ENCODE results near the gene ZEB1.
"Not testable (repeated sequence)": the region's sequence is repeated elsewhere in the genome, so short reads cannot be mapped to it uniquely, and the experiment has no call there.

ZEB1 gene

GRCh38 chr10:31372439-31372838 lies 53.4 kb downstream of the ZEB1 start:
- DNase-seq: no peak

GRCh38 chr10:31374146-31374696 lies 55.2 kb downstream of the ZEB1 start:
- no peak for DNase-seq

GRCh38 chr10:31381171-31381570 lies 62.2 kb downstream of the ZEB1 start:
- no peak for DNase-seq

GRCh38 chr10:31381766-31382316 lies 62.8 kb downstream of the ZEB1 start:
- no peak for DNase-seq

GRCh38 chr10:31383810-31384588 lies 65.0 kb downstream of the ZEB1 start:
- DNase-seq: no peak

GRCh38 chr10:31384589-31384949 lies 65.6 kb downstream of the ZEB1 start:
- DNase-seq: no peak

GRCh38 chr10:31390804-31391203 lies 71.8 kb downstream of the ZEB1 start:
- DNase-seq: no peak

- DNase-seq: no peak
These were observed 74.8 kb downstream of the ZEB1 start for GRCh38 chr10:31393844-31394243.

- no peak for DNase-seq
These were observed 76.7 kb downstream of the ZEB1 start for GRCh38 chr10:31395695-31396094.

GRCh38 chr10:31396376-31396775 lies 77.4 kb downstream of the ZEB1 start:
- no peak for DNase-seq

- no peak for DNase-seq
These were observed 78.8 kb downstream of the ZEB1 start for GRCh38 chr10:31397852-31398251.

GRCh38 chr10:31399171-31399570 lies 80.2 kb downstream of the ZEB1 start:
- DNase-seq: no peak

GRCh38 chr10:31399631-31400030 lies 80.6 kb downstream of the ZEB1 start:
- no peak for DNase-seq

- DNase-seq: peak; percentile 9
These were observed 82.3 kb downstream of the ZEB1 start for GRCh38 chr10:31401287-31401686.

- no peak for DNase-seq
These were observed 85.6 kb downstream of the ZEB1 start for GRCh38 chr10:31404640-31405039.

- DNase-seq: not testable (repeated sequence)
These were observed 86.8 kb downstream of the ZEB1 start for GRCh38 chr10:31405829-31406228.

- DNase-seq: not testable (repeated sequence)
These were observed 93.4 kb downstream of the ZEB1 start for GRCh38 chr10:31412397-31412796.

- no peak for DNase-seq
These were observed 94.3 kb downstream of the ZEB1 start for GRCh38 chr10:31413325-31413724.

- DNase-seq: no peak
These were observed 99.5 kb downstream of the ZEB1 start for GRCh38 chr10:31418481-31418880.

- no peak for DNase-seq
These were observed 100.5 kb downstream of the ZEB1 start for GRCh38 chr10:31419394-31420063.

- DNase-seq: no peak
These were observed 102.3 kb downstream of the ZEB1 start for GRCh38 chr10:31421322-31421721.

- no peak for DNase-seq
These were observed 103.6 kb downstream of the ZEB1 start for GRCh38 chr10:31422634-31423033.

- DNase-seq: no peak
These were observed 105.5 kb downstream of the ZEB1 start for GRCh38 chr10:31424473-31424872.

- DNase-seq: no peak
These were observed 107.4 kb downstream of the ZEB1 start for GRCh38 chr10:31426401-31426800.
